Endothelial cell of umbilical vein (primary cell): Measurements from ENCODE around the gene ATXN2L.

Experiments used
- EZH2 ChIP-seq: IDR thresholded peaks from 2 replicates; pipeline ENCODE4 v1.6.1; 2012; ENCODE audit warnings: borderline replicate concordance, low read depth, mild to moderate bottlenecking, moderate library complexity, low read length, inconsistent platforms; ENCODE audit not compliant: severe bottlenecking
- FOS ChIP-seq: IDR thresholded peaks from 2 replicates; pipeline ENCODE4 v1.6.1; 2011; ENCODE audit warnings: mild to moderate bottlenecking, low read length, moderate library complexity, borderline replicate concordance; ENCODE audit not compliant: insufficient read depth
- MYC ChIP-seq: IDR thresholded peaks from one replicate; pipeline ENCODE4 v1.6.1; 2011; ENCODE audit warnings: mild to moderate bottlenecking, low read depth, low read length
- POLR2A ChIP-seq: IDR thresholded peaks from 2 replicates; pipeline ENCODE4 v1.6.1; 2012; ENCODE audit warnings: low read depth, mild to moderate bottlenecking, control low read depth, low read length
- POLR2AphosphoS5 ChIP-seq: IDR thresholded peaks from 2 replicates; pipeline ENCODE4 v1.6.1; 2012; ENCODE audit warnings: low read depth, mild to moderate bottlenecking, control low read depth, low read length, moderate library complexity; ENCODE audit not compliant: insufficient read depth
- TF ChIP-seq, protein P1 (sequence below), 2 donors: IDR thresholded peaks; 1 replicate in 1 of 2; 2 replicates in 1 of 2; pipeline ENCODE4 v1.5.1; 2011; ENCODE audit warnings: low read length in 2 of 2, mild to moderate bottlenecking in 2 of 2, moderate library complexity in 2 of 2, control low read depth in 1 of 2, inconsistent platforms in 1 of 2, low read depth in 1 of 2; ENCODE audit not compliant: insufficient read depth in 1 of 2; ENCODE audit errors: extremely low read depth in 1 of 2

DNA sequence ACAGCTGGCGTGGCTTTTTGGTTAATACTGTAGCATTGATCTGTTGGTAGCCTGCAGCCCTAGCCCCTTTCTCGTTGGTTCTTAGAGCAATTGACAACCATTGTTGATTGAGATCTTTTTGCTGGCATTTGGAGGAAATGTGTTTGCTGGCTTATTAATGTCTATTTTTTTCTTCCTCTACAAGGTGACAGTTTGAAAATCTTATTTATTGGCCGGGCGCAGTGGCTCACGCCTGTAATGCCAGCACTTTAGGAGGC lies 1.8 kb downstream of the ATXN2L start:
- TF ChIP-seq MYC (no peak), EZH2 (no peak), POLR2AphosphoS5 (no peak), POLR2A (no peak), FOS (no peak)
- TF ChIP-seq, protein P1, sequence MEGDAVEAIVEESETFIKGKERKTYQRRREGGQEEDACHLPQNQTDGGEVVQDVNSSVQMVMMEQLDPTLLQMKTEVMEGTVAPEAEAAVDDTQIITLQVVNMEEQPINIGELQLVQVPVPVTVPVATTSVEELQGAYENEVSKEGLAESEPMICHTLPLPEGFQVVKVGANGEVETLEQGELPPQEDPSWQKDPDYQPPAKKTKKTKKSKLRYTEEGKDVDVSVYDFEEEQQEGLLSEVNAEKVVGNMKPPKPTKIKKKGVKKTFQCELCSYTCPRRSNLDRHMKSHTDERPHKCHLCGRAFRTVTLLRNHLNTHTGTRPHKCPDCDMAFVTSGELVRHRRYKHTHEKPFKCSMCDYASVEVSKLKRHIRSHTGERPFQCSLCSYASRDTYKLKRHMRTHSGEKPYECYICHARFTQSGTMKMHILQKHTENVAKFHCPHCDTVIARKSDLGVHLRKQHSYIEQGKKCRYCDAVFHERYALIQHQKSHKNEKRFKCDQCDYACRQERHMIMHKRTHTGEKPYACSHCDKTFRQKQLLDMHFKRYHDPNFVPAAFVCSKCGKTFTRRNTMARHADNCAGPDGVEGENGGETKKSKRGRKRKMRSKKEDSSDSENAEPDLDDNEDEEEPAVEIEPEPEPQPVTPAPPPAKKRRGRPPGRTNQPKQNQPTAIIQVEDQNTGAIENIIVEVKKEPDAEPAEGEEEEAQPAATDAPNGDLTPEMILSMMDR (IDR thresholded peaks at IDR 0.05; ENCODE audit: extremely low read depth in 1 of 2, insufficient read depth in 1 of 2, low read depth in 1 of 2, low read length in 2 of 2), result no peak
